Esophagus mucosa (tissue), 1 donor: ENCODE results near the gene CDH23. TPM values are rescaled to one million over a fixed set of nuclear protein-coding genes. Genes with fewer than 3 reads are reported as not detected.

Experiments used
- ATAC-seq: fragments of 200-7000 bp; cut with Tn5 transposase; one replicate; pipeline ENCODE4 v1.9.1; 2020
- total RNA-seq: library from RNA; stranded (reverse); gene quantifications from one replicate; pipeline ENCODE4 v1.2.4, GENCODE V29; 2023
- donor health status: DM: yes; HTN: yes; CAD: no.

CDH23 gene
- total RNA-seq, 1 donor from 2014 or later, result 1.3 TPM

DNA sequence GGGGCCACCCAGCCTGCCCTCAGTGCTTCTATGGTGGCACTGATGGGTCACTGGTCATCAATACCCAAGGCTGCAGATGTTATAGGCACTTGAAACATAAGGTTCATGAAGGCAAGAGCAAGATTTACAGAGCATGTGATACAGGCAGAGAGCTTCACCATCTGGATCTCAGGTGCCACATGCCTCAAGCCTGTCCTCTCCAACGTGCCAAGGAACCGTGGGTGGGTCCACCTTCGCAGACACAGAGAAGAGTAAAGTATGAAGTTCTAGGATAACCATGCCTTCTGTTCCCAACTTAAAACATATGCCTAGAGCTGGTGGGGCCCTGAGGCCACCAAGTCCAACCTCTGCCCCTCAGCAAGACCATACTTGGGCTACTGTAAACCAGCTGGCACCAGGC is 26.7 kb upstream of the CDH23 start:
- no peak for ATAC-seq

GRCh38 chr10:71371750-71372166 is 25.0 kb upstream of the CDH23 start:
- ATAC-seq, result peak; percentile 29

DNA sequence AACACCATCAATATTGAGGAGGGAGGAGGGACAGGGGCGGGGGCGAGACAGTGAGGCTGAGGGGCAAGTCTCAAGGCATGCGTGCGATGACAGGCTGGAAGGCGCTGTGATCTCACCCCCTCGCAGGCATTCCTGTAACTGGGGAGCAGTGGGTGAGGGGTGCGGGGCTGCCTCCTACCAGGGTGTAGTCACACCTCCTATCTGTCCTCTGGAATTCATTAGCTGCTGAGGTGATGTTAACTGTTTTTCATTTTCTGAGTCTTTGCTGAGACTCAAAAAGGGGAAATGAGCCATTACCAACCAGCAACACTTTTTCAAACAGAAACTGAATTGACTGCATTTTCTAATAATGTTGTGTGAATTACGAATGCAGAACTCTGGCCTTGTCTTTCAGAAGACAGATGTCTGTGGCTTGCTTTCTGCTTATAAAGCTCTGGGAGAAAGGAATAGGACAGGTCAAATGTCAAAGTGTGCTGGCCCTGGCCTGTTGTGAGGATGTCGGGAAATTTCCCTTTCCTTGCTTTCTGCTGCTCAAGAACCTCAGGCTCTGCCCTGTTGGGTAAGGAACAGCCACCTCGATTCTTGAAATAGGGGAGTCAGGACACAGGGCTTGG is 23.7 kb upstream of the CDH23 start:
- no peak for ATAC-seq

DNA sequence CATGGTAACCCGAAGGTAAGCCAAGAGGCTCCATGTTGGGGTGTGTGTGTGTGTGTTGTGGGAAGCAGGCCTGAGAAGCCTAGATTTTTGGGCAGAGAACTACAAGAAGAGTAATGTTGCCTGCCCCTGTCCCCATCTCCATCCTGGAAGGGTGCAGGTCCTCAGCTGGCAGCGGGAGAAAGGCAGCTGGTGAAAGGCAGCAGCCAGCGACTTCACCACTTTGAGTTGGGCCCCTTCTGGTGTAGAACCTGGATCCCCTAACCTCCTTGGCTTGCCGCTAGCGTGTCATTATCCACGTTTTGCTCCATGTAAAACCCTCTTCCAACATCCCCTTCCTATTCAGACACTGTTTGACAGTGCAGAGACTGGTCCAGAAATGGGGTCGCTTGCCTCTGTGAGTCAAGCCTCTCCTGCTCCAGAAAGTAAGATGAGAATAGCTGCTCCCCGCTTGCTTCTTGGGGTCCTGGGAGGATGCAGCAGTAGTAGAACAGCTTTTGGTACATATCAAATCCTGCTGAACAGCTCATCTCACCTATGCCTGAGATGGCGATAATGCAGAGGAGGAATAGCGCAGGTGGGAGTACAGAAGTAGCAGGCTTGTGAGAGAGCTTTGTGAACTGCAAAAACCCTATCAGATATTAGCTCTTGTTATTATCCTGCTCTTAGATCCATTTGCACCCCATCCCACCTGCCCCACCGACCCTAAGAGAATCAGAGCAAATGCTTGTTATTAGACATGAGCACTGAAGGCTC is 22.1 kb upstream of the CDH23 start:
- no peak for ATAC-seq

GRCh38 chr10:71375952-71376351 is 20.8 kb upstream of the CDH23 start:
- no peak for ATAC-seq

DNA sequence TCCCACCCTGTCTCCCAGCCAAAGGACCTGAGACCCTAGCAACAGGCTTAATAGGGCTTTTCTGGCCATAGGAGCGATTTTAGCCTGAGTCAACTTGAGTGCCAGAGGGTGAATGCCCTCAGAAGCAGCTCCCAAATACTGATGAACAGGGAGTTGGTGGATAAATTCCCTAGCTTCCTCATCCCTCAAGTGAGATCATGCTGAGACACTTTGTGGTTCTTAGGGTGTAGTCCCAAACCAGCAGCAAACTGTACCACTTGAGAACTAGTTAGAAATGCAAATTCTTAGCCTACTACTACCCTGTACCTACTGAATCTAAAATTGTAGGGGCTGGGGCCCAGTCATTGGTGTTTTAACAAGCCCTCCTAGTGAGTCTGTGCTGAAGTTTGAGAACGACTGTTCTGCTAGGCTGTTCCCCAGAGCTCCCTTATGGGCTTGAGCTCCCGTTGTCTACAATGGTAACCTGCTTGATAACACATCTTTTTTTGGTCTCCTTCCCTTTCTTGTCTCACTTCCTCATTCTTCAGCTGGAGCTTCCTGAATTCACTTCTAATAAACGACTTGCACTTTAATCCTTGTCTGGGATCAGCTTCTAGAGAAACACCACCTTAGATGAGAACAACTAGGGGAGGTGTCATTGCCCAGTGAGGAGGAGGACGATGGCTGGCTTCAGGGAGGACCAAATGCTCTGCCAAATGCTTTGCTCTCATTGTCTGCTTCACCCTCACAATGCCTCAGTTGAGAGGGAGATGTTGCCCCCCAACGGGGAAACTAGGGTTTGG is 18.2 kb upstream of the CDH23 start:
- peak; percentile 19 for ATAC-seq

DNA sequence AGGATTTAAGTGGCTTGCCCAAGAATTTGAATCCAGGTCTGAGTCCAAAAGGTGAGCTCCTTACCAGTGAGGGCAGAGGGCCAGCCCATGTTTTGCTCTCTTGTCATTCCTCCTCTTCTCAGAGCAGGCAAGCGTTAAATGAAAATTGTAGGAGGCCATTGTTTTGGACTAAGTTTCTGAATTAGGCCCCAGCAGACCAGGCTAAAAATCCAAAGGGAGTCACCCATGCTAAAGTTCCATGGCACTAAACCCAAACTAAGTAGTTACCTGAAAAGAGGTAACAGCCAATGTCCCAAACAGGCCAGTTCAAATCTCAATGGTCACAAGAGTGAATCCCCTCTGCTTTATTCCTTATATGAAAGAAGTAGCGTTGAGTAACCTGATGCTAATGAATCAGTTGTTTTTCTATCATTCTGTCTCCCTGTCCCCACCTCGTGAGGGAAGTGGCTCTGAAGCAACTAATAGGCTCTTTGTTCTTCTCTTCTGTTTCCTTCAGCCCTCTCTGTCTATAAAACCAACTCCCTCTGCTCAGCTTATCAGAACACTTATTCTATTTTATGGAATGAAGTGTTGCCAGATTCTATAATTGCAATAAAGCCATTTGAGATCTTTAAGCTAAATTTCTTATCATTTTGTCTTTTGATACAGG is 17.5 kb upstream of the CDH23 start:
- ATAC-seq, result no peak

- no peak for ATAC-seq
These were observed 15.9 kb upstream of the CDH23 start for GRCh38 chr10:71380841-71381240.

DNA sequence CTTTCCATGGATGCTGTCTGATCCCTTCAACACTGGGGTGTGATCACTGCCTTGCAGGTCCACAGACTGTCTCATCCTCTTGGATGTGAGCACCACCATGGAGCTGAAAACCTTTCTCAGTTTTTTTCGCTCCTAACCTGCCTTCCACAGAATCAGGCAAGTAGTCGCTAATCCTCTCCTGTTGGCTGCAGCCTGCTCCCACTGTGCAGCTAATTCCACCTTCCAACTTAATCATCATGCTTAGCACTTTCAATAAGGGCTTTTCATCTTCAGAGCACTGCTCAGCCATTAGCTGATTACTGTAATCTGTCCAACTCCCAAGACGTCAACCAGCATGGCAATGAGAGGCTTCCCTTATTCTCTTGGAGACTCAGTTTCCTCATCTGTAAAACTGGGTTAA is 15.1 kb upstream of the CDH23 start:
- ATAC-seq, result no peak

DNA sequence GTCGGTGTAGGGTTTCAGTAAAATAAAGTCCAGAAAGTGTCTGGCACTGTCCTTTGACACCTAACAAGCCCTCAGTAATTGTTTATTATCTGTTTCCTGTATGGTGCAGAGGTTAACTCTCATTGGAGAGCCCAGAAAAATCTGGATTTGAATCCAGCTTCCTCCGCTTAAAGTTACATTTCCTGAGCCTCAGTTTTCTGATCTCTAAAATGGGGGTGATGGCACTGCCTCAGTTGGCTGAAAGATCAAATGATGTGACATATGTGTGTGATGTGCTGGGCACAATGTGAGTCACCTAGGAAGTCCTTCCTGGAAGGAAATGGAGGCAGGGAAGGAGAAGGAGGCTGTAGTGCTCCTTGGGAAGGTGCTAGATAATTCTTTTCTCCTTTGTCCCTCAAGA is 14.7 kb upstream of the CDH23 start:
- ATAC-seq, result no peak

- ATAC-seq, result no peak
These were observed 14.0 kb upstream of the CDH23 start for GRCh38 chr10:71382757-71383156.

GRCh38 chr10:71383972-71384687 is 12.6 kb upstream of the CDH23 start:
- peak; percentile 80 for ATAC-seq

DNA sequence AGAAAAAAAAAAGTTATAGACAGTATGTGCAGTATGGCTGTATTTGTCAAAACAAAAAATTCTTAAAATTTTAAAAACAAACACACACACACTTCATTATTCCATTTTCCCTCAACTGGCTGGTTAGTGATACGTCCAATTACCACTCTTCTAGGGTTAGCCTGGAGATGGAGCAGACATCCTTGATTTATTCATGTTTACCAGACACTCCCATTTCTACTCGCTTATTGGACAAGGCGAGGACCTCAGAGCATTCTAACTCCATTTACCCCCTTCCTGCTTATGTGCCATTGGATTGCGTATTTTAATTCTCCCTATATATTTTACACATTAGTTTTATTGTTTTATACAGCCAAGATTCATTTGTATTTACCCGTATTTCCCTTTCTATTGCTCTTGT is 8.5 kb upstream of the CDH23 start:
- ATAC-seq, result no peak

DNA sequence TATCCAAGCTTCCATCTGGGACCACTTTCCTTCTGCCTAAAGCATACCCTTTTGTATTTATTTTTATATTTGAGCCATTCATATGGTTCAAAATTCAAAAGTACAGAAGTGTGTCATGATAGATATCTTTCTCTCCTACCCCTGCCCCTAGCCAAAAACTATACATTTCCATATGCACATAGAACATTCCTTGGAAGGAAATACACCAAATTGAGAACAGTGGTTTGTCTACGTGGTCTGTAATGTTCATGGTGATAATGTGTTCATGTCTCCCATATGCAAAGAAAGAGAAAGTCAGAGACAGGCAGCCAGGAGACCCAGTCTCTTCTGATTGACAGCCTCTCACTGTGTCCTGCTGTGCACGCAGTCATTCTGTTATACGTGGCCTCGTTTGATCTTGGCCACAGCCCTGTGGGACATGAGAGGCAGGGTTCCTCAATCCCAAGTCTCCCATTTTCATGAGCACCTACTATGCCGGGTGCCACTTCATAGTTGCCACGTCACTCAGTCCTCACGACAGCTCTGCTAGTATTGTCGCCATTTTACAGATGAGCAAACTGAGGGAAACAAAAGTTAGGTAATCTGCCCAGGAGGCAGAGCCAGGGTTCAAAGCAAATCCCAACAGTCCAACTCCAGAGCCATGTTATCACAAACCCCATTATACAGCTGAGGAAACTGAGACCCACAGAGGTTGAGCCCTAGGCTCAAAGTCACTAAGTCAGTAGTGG is 8.0 kb upstream of the CDH23 start:
- ATAC-seq, result no peak

- ATAC-seq, result no peak
These were observed 6.8 kb upstream of the CDH23 start for GRCh38 chr10:71389768-71390460.

DNA sequence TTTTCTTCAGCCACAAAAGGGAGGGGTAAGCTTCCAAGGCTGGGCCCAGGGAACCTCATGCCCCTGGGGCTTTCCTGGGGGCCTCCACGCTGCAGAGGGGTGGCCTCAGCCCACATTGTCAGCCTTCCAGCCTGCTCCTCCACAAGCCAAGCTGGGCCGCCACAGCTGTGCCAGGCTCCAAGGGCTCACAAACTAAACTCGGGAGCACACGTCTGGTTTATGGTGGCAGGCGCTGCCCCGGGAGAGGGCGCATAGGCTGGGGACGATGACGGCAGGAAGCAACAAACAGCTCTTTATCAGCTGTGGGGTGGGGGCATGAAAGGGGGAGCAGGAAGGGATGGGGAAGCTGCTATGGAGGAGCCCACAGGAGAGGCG is 6.3 kb upstream of the CDH23 start:
- ATAC-seq, result no peak

- no peak for ATAC-seq
These were observed 5.6 kb upstream of the CDH23 start for GRCh38 chr10:71390921-71391690.

DNA sequence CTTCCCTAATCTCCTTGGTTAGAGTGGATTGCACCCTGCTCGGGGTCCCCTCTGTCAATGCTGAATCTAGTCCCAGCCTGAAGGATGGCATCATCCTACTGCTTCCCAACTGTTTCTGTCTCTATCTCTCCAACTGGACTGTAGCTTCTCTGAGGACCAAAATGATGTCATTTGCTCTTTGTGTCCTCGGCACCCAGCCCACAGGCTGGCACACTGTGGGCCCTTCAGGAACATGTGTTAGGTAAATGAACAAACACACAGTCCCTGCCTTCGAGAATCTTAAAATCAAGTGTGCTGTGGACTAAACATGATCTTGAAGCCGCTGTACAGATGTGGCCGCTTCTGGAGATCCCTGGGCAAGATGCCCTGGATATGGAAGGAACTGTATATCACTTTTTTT is 5.0 kb upstream of the CDH23 start:
- ATAC-seq, result no peak

DNA sequence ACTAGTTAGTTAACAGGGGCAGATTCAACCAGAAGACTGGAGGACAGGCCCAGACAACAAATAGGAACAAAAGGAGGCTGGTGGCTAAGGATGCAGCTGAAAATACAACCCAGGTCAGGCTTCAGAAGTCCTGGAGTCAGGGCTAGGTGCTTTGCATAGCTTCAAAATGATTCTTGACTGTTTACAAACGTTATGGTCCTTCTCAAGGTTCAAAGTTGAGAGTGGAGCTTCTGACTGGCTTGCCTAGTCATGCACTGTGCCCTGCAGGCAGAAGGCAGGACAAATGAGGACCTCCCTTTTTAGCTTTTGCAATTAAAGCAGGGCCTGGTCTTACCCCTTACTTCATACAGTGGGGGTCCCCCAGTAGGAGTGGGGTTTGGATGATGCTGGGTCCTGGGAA is 4.4 kb upstream of the CDH23 start:
- no peak for ATAC-seq
